H1 (cell line): ENCODE results near the gene MAP3K15. TPM values are rescaled to one million over a fixed set of nuclear protein-coding genes. Genes with fewer than 3 reads are reported as not detected.

Source experiments
- TEAD4 ChIP-seq: IDR thresholded peaks from 2 replicates; pipeline ENCODE4 v1.6.1; 2012; ENCODE audit warnings: low read depth, low read length, inconsistent platforms, mixed read lengths
- ZNF274 ChIP-seq: IDR thresholded peaks from 2 replicates; pipeline ENCODE4 v1.7.0; 2012; ENCODE audit warnings: low read length, borderline replicate concordance; ENCODE audit errors: extremely low read depth
- polyA plus RNA-seq, 7 experiments: library from polyadenylated mRNA; depleted of rRNA in 3 of 7; stranded (reverse) in 5 of 7; unstranded in 2 of 7; fragments of >200 nt in 5 of 7; fragments of 200-250 nt in 2 of 7; gene quantifications; 1 replicate in 5 of 7; 2 replicates in 1 of 7; 4 replicates in 1 of 7; pipeline versions ENCODE4 v1.2.1 to v1.2.3, GENCODE V29; 2011 to 2013; ENCODE audit warnings: missing spikeins in 2 of 7, mixed read lengths in 2 of 7
- total RNA-seq: library from RNA; stranded (reverse); fragmentation: NEBNext Ultra II Directional; extraction: Animal tissue kit (Norgen Biotek cat#: 25700); gene quantifications from 2 replicates; pipeline ENCODE4 v1.2.1, GENCODE V29; 2021
- TF ChIP-seq, protein P1 (sequence below): IDR thresholded peaks from 2 replicates; pipeline ENCODE4 v1.6.1; 2012; ENCODE audit warnings: inconsistent platforms
- TF ChIP-seq, protein P2 (sequence below): IDR thresholded peaks from 2 replicates; pipeline ENCODE4 v1.6.1; 2011; ENCODE audit warnings: low read length, improper control_type of control experiment

The MAP3K15 gene
- total and polyA plus RNA-seq, 2 of the 8 experiments (the other 6 are each of a cell fraction or from before 2014, with no cell fraction given): 1.8 to 2.4 TPM

DNA sequence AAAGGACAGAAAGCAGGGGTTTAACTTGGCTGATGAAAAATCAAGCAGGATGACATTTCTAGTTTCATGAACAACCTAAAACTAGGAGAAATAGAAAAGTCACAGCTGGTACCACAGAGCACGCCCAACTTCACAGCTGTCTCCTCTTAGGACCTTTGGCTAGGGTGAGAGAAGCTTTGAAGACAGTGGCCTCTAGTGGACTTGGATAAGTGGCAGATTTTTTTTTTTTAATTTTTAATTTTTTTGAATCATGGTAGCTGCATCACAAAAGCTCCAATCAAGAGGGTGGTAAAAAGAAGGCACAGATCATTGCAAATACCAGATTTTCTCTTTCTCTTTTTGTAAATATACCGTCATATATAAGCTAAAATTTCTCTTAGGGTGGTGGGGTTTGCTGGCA is 20.2 kb upstream of the MAP3K15 start (continued):
- TF ChIP-seq, protein P1, sequence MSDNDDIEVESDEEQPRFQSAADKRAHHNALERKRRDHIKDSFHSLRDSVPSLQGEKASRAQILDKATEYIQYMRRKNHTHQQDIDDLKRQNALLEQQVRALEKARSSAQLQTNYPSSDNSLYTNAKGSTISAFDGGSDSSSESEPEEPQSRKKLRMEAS: no peak
- TF ChIP-seq TEAD4: no peak
- TF ChIP-seq, protein P2, sequence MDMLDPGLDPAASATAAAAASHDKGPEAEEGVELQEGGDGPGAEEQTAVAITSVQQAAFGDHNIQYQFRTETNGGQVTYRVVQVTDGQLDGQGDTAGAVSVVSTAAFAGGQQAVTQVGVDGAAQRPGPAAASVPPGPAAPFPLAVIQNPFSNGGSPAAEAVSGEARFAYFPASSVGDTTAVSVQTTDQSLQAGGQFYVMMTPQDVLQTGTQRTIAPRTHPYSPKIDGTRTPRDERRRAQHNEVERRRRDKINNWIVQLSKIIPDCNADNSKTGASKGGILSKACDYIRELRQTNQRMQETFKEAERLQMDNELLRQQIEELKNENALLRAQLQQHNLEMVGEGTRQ: no peak
- no peak for TF ChIP-seq ZNF274
